HG03025 (cell line): ENCODE results near the gene SYT3.

Experiments used
- ATAC-seq: cut with Tn5 transposase; IDR thresholded peaks from one replicate; pipeline ENCODE4 v1.9.1; 2021; ENCODE audit warnings: mild to moderate bottlenecking, moderate library complexity; ENCODE audit not compliant: unreplicated experiment, low FRiP score

Gene SYT3, protein sequence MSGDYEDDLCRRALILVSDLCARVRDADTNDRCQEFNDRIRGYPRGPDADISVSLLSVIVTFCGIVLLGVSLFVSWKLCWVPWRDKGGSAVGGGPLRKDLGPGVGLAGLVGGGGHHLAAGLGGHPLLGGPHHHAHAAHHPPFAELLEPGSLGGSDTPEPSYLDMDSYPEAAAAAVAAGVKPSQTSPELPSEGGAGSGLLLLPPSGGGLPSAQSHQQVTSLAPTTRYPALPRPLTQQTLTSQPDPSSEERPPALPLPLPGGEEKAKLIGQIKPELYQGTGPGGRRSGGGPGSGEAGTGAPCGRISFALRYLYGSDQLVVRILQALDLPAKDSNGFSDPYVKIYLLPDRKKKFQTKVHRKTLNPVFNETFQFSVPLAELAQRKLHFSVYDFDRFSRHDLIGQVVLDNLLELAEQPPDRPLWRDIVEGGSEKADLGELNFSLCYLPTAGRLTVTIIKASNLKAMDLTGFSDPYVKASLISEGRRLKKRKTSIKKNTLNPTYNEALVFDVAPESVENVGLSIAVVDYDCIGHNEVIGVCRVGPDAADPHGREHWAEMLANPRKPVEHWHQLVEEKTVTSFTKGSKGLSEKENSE

GRCh38 chr19:50639121-50640112 is at the start of gene SYT3:
Gene SYT3 (minus strand): TSS chr19:50639881. CDS start chr19:50637411, 2,470 bp downstream.
- no peak for ATAC-seq

GRCh38 chr19:50688766-50689165 is 49.1 kb upstream of the SYT3 start:
- no peak for ATAC-seq

DNA sequence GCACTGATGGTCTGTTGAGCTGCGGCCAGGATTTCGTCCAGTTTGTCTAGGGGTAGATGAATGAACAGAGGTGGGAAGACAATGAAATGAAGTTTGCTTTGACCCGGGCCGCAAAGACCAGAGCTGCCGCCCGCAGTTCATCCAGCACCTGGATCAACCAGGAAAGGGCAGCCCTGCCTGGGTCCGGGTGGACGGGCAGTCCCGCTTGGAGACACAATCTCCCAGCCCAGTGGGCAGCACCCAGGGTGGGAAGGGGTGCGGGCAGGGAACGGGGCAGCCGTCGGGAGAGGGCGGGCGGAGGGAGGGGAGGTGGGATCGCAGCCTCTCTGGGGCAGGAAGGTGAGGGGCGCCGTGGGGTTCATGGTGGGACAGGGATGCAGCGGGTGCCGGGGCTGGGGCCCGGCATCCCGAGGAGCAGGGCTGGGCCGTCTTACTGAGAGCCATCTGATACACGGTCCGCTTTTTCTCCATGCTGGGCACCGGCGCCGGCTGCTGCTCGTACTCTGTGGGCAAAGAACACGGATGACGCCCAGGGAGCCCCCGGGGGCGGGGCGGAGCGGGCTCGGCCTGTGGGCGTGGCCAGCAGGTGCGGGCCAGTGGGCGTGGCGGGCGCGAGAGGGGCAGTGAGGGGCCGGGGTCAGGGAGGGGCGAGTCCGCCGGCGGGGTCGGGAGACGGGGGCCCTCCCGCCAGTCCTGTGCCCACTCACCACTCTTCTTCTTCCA is 46.8 kb upstream of the SYT3 start:
- no peak for ATAC-seq

DNA sequence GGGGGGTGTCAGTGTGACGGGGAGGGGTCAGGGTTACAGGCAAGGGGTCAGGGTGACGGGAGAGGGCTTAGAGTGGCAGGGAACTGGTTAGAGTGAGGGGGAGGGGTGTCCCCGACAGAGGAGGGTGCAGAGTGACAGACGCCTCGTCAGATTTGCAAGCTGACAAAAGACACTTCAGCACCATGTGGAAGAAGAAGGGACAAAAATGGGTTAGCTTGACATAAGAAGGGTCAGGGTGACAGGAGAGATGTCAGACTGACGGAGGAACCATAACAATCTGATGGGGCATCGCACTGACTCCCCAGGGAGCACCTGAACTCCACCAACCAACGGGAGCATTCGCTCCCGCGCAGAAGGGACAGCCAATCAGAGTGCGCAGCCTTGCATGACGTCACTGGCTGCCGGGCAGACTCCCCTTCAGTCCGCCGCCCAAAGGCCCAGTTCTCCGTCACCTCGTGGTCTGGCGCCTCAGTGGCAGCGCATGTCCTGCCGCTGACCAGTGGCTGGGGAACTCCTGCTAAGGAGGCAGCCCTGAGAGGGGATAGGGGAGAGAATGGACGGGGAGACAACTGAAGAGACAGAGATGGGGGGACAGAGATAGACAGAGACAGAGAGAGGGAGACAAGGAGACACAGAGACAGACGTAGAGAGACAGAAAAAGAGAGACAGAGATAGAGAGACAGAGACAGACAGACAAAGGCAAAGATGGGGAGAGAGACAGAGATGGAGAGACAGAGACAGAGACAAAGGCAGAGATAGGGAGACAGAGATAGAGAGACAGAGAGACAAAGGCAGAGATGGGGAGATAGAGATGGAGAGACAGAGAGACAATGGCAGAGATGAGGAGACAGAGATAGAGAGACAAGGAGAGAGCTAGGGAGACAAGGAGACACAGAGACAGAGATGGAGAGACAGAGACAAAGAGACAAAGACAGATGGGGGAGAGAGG is 39.8 kb upstream of the SYT3 start:
- ATAC-seq, result no peak

DNA sequence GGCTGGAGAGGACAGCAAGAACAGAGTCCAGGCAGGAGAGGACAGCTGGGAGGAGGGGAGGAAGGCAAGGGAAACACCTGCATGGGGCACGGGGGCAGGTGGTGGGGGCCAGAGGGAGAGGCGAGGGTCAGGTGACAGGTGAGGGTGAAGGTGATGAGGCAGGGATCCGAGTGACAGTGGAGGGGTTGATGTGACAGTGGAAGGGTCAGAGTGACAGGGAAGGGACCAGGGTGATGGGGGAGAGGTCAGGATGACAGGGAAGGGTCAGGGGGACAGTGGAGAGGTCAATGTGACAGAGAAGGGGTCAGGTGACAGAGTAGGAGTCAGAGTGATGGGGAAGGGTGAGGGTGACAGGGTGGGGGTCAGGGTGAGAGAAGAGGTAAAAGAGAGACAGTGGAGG is 38.6 kb upstream of the SYT3 start:
- no peak for ATAC-seq

DNA sequence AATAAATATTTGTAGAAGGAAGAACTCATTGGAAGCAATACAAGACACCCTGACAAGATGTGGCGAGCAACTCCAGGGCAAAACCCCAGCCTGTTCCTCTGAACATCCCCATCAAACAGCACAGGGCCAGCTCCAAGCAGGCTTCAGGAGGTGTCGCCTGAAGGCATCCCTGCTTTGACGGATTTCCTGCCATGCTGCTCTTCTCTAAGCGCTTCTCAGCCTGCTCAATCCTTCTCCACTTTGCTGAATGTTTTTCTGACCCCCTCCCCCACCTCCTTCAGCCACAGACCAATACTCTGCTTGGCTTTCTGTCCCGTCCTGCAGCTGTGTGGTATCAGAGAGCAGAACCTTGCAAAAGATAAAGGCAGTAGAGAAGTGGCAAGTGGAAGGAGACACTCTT is 38.0 kb upstream of the SYT3 start:
- ATAC-seq, result no peak

DNA sequence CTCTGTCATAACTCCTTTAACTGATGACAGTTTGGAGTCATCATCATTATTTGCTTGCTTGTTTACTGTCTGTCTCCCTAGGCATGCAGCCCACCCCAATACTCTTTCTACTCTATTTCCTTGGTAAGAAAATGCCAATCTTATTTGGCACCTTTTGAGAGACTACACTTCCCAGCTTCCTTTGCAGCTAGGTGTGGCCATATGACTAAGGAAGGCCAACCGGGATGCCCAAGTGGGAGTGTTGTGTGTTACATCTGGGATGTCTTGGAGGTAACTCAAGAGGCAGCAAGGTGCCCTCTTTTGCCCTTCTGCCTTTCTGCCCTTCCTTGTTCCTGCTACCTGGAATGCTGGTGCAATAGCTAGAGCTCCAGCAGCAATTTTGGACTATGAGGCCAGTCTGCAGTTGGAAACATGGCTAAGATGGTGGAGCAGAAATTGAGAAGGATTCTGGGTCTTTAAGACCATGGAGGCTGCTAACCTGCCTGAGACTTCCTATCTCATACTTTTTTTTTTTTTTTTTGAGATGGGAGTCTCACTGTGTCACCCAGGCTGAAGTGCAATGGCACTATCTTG is 37.0 kb upstream of the SYT3 start:
- no peak for ATAC-seq

DNA sequence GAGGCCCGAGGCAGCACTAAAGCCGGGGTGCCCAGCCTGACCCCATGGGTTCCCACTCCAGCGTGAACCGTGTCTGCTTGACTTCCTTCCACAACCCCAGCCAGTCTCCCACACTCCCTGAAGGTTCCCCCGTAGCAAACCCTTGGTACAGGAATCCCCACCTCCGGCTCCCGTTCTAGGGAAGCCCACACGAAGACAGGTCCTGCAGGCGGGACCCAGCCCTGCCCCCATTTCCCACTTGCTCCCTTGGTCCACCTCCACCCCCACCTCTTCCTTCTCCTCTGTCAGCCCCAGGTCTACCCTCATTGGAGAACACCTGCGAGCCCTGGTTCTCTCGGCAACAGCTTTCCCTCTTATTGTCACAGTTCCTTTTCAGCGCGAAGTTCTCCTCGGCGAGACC is 33.4 kb upstream of the SYT3 start:
- no peak for ATAC-seq

DNA sequence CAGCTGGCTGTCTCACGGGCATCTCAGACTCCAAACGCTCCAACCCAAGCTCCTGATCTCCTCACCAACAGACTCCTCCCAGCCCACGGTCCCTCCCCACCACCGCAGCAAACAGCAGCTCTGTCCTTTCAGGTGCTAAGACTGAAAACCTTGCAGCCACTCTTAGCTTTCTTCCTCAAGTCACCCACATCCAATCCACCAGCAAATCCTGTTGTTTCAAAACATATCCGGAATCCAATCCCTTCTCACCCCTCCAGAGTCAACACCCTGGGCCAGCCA is 30.4 kb upstream of the SYT3 start:
- no peak for ATAC-seq

GRCh38 chr19:50669302-50670101 is 29.8 kb upstream of the SYT3 start:
- ATAC-seq, result no peak

GRCh38 chr19:50668879-50669278 is 29.2 kb upstream of the SYT3 start:
- no peak for ATAC-seq

DNA sequence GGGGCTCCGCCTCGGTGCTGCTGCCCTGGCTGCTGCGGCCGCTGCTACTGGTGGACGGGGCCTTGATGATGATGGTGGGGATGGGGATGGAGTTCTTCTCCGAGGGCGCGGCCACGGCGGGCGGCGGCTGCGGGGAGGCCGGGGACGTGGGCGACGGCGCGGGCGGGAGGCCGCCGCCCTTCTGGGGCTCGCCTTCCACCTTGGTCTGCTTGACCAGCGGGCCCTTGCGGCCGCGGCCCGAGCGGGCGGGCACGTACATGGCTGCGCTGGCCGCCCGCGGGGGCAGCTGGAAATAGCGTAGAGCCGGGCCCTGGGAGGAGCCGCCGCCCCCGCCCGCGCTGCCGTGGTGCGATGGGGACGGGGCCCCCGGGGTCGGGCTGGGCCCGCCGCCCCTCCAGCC is 28.7 kb upstream of the SYT3 start:
- no peak for ATAC-seq

- no peak for ATAC-seq
These were observed 28.1 kb upstream of the SYT3 start for GRCh38 chr19:50667759-50668231.

DNA sequence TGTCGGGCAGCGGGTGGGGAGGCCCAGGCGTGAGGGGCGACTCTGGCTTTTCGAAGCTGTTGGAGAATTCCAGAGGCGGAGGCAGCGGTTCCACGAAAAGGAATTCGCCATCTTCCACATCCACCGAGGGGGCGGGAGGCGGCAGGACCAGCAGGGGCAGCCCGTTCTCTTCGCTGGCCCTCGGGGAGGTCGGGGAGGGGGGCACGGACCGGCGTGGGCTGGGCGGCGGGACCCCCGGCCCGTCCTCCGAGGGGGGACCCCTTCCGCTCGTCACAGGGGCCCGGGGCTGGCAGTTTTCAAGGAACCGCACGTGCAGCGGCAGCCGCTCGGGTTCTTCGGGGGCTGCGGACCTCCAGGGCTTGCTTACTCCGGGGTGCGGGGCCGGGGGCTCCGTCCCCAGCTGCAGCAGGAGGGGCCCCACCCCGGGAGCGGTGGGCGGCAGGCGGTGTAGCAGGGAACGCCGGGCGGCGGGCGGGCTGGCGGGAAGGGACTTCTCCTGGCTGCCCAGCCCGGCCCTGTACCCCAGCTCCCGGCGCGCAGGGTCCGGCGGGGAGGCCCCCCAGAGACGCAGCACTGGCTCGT is 27.6 kb upstream of the SYT3 start:
- no peak for ATAC-seq

DNA sequence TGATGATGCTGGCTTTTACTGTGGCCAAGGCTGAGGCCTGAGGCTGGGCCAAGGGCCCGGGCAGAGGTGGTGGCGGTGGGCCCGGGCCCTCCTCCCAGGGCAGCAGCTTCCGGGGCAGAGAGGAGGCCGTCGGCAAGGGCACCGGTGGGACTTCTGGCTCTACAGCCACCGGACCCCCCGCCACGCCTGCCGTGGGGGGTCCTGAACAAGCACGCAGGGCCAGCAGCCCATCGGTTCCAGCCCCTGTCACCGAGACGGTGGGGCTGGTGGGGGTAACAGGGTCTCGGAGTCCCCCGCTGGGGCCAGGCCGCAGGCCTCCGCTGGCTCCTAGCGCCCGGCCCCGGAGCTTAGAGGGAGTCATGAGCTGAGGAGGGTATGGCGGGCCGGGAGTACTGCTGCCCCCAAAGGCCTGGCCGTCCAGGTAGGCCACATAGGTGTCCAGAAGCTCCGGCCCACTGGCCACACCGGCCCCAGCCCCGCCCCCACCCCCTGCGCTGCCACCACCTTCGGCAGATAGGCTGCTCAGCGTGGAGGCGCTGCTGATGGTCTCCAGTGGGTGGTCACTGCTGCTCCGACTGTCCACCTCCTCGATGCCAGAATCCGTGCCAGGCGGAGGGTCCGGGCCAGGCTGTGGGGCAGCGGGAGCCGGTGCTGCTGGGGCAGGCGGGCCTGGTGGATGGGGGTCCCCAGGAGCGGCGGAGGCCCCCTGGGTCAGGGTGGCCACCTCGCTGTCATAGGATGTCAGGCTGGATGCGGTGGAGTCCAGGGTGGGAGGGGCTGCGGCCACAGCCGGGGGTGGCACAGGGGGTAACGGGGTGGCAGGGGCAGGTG is 26.9 kb upstream of the SYT3 start:
- no peak for ATAC-seq

- ATAC-seq, result no peak
These were observed 24.5 kb upstream of the SYT3 start for GRCh38 chr19:50664204-50664603.

GRCh38 chr19:50663482-50663790 is 23.8 kb upstream of the SYT3 start:
- ATAC-seq, result no peak
